H1 (cell line): ENCODE results near the gene HDHD5.

Experiments used
- CHD1 ChIP-seq: IDR thresholded peaks from 2 replicates; pipeline ENCODE4 v1.6.1; 2012; ENCODE audit warnings: low read depth, low read length, improper control_type of control experiment
- CTCF ChIP-seq, 3 experiments: IDR thresholded peaks; 1 replicate in 2 of 3; 2 replicates in 1 of 3; pipeline versions ENCODE4 v1.5.1 to v1.6.1; 2011; ENCODE audit warnings: low read length in 3 of 3, mild to moderate bottlenecking in 3 of 3, inconsistent platforms in 2 of 3, low read depth in 1 of 3, moderate library complexity in 1 of 3; ENCODE audit not compliant: insufficient read depth in 1 of 3; ENCODE audit errors: control extremely low read depth in 1 of 3
- EP300 ChIP-seq, 2 experiments: IDR thresholded peaks; 1 replicate in 1 of 2; 2 replicates in 1 of 2; pipeline ENCODE4 v1.6.1; 2011 to 2012; ENCODE audit warnings: low read depth in 2 of 2, low read length in 2 of 2, mild to moderate bottlenecking in 2 of 2, borderline replicate concordance in 1 of 2, inconsistent platforms in 1 of 2, moderate library complexity in 1 of 2
- GABPA ChIP-seq: IDR thresholded peaks from 2 replicates; pipeline ENCODE4 v1.6.1; 2011; ENCODE audit warnings: mild to moderate bottlenecking, low read length, moderate library complexity, borderline replicate concordance; ENCODE audit not compliant: insufficient read depth
- HDAC6 ChIP-seq: IDR thresholded peaks from one replicate; pipeline ENCODE4 v1.7.1; 2012; ENCODE audit warnings: low read depth, mild to moderate bottlenecking, inconsistent platforms, low read length, moderate library complexity
- KDM1A ChIP-seq: fragments of 200-600, 300-600 bp; sonication (generic); IDR thresholded peaks from 2 replicates; pipeline ENCODE4 v1.7.1; 2016; ENCODE audit warnings: mild to moderate bottlenecking, low read length, borderline replicate concordance
- MAX ChIP-seq: IDR thresholded peaks from 2 replicates; pipeline ENCODE4 v1.6.1; 2012; ENCODE audit warnings: inconsistent platforms
- POLR2A ChIP-seq, 2 experiments: IDR thresholded peaks; 1 replicate in 1 of 2; 2 replicates in 1 of 2; pipeline ENCODE4 v1.6.1; 2011; ENCODE audit warnings: low read depth in 2 of 2, low read length in 2 of 2, mild to moderate bottlenecking in 2 of 2; ENCODE audit errors: control extremely low read depth in 1 of 2
- POLR2AphosphoS5 ChIP-seq: IDR thresholded peaks from 2 replicates; pipeline ENCODE4 v1.6.1; 2011; ENCODE audit warnings: low read depth, low read length
- SAP30 ChIP-seq: fragments of 300-600 bp; sonication (generic); IDR thresholded peaks from 2 replicates; pipeline ENCODE4 v1.7.1; 2012; ENCODE audit warnings: low read length, moderate library complexity, mild to moderate bottlenecking, inconsistent platforms; ENCODE audit not compliant: insufficient read depth, insufficient replicate concordance
- TEAD4 ChIP-seq: IDR thresholded peaks from 2 replicates; pipeline ENCODE4 v1.6.1; 2012; ENCODE audit warnings: low read depth, low read length, inconsistent platforms, mixed read lengths

GRCh38 chr22:17137170-17137569 lies 21.9 kb downstream of the HDHD5 start:
- TF ChIP-seq SAP30 (no peak), CTCF (IDR thresholded peaks at IDR 0.05; ENCODE audit: control extremely low read depth in 1 of 3, insufficient read depth in 1 of 3, low read depth in 1 of 3, low read length in 3 of 3) (no peak), CHD1 (no peak), GABPA (no peak), POLR2AphosphoS5 (no peak), HDAC6 (no peak), EP300 (IDR thresholded peaks at IDR 0.05; ENCODE audit: borderline replicate concordance in 1 of 2, low read depth in 2 of 2, low read length in 2 of 2) (no peak), TEAD4 (no peak), POLR2A (IDR thresholded peaks at IDR 0.05; ENCODE audit: control extremely low read depth in 1 of 2, low read depth in 2 of 2, low read length in 2 of 2) (no peak), KDM1A (no peak), MAX (no peak)
